Gastrocnemius medialis (tissue), 4 donors: ENCODE data around the gene MRPS2. TPM values are rescaled to one million over a fixed set of nuclear protein-coding genes. Genes with fewer than 3 reads are reported as not detected.

Source experiments
- ATAC-seq, 2 donors: fragments of 150-250 bp; one replicate each; pipeline ENCODE4 v1.9.1; 2016
- DNase-seq, 2 donors: peaks; one replicate each; pipeline ENCODE4 v3.0.0-alpha.2; 2019
- H3K27ac ChIP-seq, 4 donors: fragments of 200-600 bp; sonication (generic); 1 replicate in 1 of 4; 2 replicates in 3 of 4; pipeline ENCODE4 v1.5.1; 2016 to 2018; ENCODE audit warnings: mild to moderate bottlenecking in 2 of 4, moderate library complexity in 1 of 4
- H3K27me3 ChIP-seq, 3 donors: fragments of 200-600 bp; sonication (generic) in 2 of 3; 1 replicate in 1 of 3; 2 replicates in 2 of 3; pipeline versions ENCODE4 v1.5.1 to v1.6.0; 2016 to 2019; ENCODE audit warnings: mild to moderate bottlenecking in 1 of 3, moderate library complexity in 1 of 3
- H3K36me3 ChIP-seq, 2 donors: fragments of 200-600 bp; sonication (generic) in 1 of 2; one replicate each; pipeline ENCODE4 v1.5.1; 2017 to 2018
- H3K4me1 ChIP-seq, 2 donors: fragments of 200-600 bp; sonication (generic) in 1 of 2; one replicate each; pipeline ENCODE4 v1.5.1; 2016 to 2017; ENCODE audit warnings: mild to moderate bottlenecking in 2 of 2
- H3K4me3 ChIP-seq, 4 donors: fragments of 200-600 bp; sonication (generic) in 3 of 4; 1 replicate in 1 of 4; 2 replicates in 3 of 4; pipeline ENCODE4 v1.5.1; 2016 to 2019; ENCODE audit warnings: mild to moderate bottlenecking in 2 of 4
- H3K9me3 ChIP-seq, 3 donors: fragments of 200-600 bp; sonication (generic) in 2 of 3; 1 replicate in 1 of 3; 2 replicates in 2 of 3; pipeline ENCODE4 v1.5.1; 2016 to 2019
- CTCF ChIP-seq, 5 experiments: fragments of 450-650 bp in 3 of 5; fragments of 200-600 bp in 2 of 5; sonication (generic) in 2 of 5; IDR thresholded peaks in 4 of 5; conservative IDR thresholded peaks in 1 of 5; 1 replicate in 4 of 5; 2 replicates in 1 of 5; pipeline ENCODE4 v1.5.1; 2016 to 2019; ENCODE audit warnings: antibody characterized with exemption in 5 of 5, mild to moderate bottlenecking in 3 of 5, moderate library complexity in 3 of 5
- POLR2A ChIP-seq, 2 donors: fragments of 450-650 bp; IDR thresholded peaks; one replicate each; pipeline ENCODE4 v1.6.1; 2017; ENCODE audit warnings: antibody characterized with exemption in 2 of 2, mild to moderate bottlenecking in 2 of 2, moderate library complexity in 2 of 2
- in situ Hi-C, 4 donors: fragments of 200-750 bp; cut with MboI; loops; one replicate each; pipeline versions ENCODE4 v1.15.0 to v1.8.0; 2017; ENCODE audit warnings: low sequenced_read_pairs in 4 of 4
- intact Hi-C: fragments of 100-400 bp; cut with DNase I; formaldehyde crosslinking; loops from one replicate; pipeline ENCODE4 v1.15.1; 2023; ENCODE audit warnings: low total_unique reads
- total RNA-seq, 4 donors: library from RNA; depleted of rRNA; stranded (reverse); fragments of >200 nt; gene quantifications; one replicate each; pipeline versions ENCODE4 v1.1.0 to v1.2.3, GENCODE V29; 2016

Gene MRPS2
- total RNA-seq, 4 donors from 2014 or later = 48.8 to 108 (median 69.5) TPM

- Histone ChIP-seq H3K27me3 (no peaks in the 10 kb centered on the region), H3K9me3 (no peaks in the 10 kb centered on the region), H3K27ac (no peak overlapping the region), H3K4me3 (no peak overlapping the region), H3K36me3 (no peaks in the 10 kb centered on the region), H3K4me1 (no peaks in the 10 kb centered on the region)
- in situ Hi-C loops = no loop called here
- ATAC-seq = no peak
- TF ChIP-seq CTCF (IDR thresholded peaks at IDR 0.05 in 4 of 5, conservative IDR thresholded peaks at IDR 0.05 in 1 of 5) (no peak), POLR2A (IDR thresholded peaks at IDR 0.05) (no peak)
- DNase-seq = no peak
- intact Hi-C loops = no loop called here
These were observed 49.9 kb downstream of the MRPS2 start for GRCh38 chr9:135550344-135550918.

- TF ChIP-seq CTCF (IDR thresholded peaks at IDR 0.05 in 4 of 5, conservative IDR thresholded peaks at IDR 0.05 in 1 of 5) (no peak), POLR2A (IDR thresholded peaks at IDR 0.05) (no peak)
- Histone ChIP-seq H3K4me3 (no peak overlapping the region), H3K4me1 (no peaks in the 10 kb centered on the region), H3K27me3 (no peaks in the 10 kb centered on the region), H3K36me3 (no peaks in the 10 kb centered on the region), H3K9me3 (no peaks in the 10 kb centered on the region), H3K27ac (no peak overlapping the region)
- ATAC-seq (no peak), DNase-seq (no peak)
- intact Hi-C loops (no loop called here), in situ Hi-C loops (no loop called here)
These were observed 50.5 kb downstream of the MRPS2 start for GRCh38 chr9:135551031-135551430.

- H3K27me3 ChIP-seq = no peaks in the 10 kb centered on the region
- H3K36me3 ChIP-seq = no peaks in the 10 kb centered on the region
- no peak overlapping the region for H3K4me3 ChIP-seq
- no peak for ATAC-seq
- H3K9me3 ChIP-seq = no peaks in the 10 kb centered on the region
- intact Hi-C loops (no loop called here), in situ Hi-C loops (no loop called here)
- no peak for DNase-seq
- no peaks in the 10 kb centered on the region for H3K4me1 ChIP-seq
- TF ChIP-seq POLR2A (IDR thresholded peaks at IDR 0.05) (no peak), CTCF (IDR thresholded peaks at IDR 0.05 in 4 of 5, conservative IDR thresholded peaks at IDR 0.05 in 1 of 5) (no peak)
- no peak overlapping the region for H3K27ac ChIP-seq
These were observed 51.0 kb downstream of the MRPS2 start for GRCh38 chr9:135551456-135551855.

GRCh38 chr9:135552021-135552697 lies 51.7 kb downstream of the MRPS2 start:
- no peaks in the 10 kb centered on the region for H3K36me3 ChIP-seq
- H3K27ac ChIP-seq = no peak overlapping the region
- no peaks in the 10 kb centered on the region for H3K9me3 ChIP-seq
- intact Hi-C loops = no loop called here
- no peak overlapping the region for H3K4me3 ChIP-seq
- no peaks in the 10 kb centered on the region for H3K27me3 ChIP-seq
- ATAC-seq = no peak
- in situ Hi-C loops = no loop called here
- TF ChIP-seq POLR2A (IDR thresholded peaks at IDR 0.05) (no peak), CTCF (IDR thresholded peaks at IDR 0.05 in 4 of 5, conservative IDR thresholded peaks at IDR 0.05 in 1 of 5) (no peak)
- DNase-seq = no peak
- no peaks in the 10 kb centered on the region for H3K4me1 ChIP-seq
